GM04503 (cell line): Measurements from ENCODE around the gene NR6A1.

Source experiments
- DNase-seq: peaks from one replicate; pipeline ENCODE4 v3.0.0-alpha.2; 2012; ENCODE audit warnings: low read depth

Gene NR6A1

GRCh38 chr9:124686918-124687317 is 84.2 kb downstream of the NR6A1 start:
- DNase-seq = no peak

- DNase-seq = no peak
Measured at GRCh38 chr9:124685217-124685616, 85.9 kb downstream of the NR6A1 start.

GRCh38 chr9:124684169-124684568 is 86.9 kb downstream of the NR6A1 start:
- DNase-seq = no peak

- DNase-seq = no peak
Measured at GRCh38 chr9:124683043-124683442, 88.1 kb downstream of the NR6A1 start.

GRCh38 chr9:124680714-124681390 is 90.3 kb downstream of the NR6A1 start:
- DNase-seq = no peak

GRCh38 chr9:124680049-124680448 is 91.1 kb downstream of the NR6A1 start:
- DNase-seq = no peak

GRCh38 chr9:124676159-124676551 is 95.0 kb downstream of the NR6A1 start:
- DNase-seq = no peak

GRCh38 chr9:124675261-124676158 is 95.6 kb downstream of the NR6A1 start:
- no peak for DNase-seq

- no peak for DNase-seq
Measured at GRCh38 chr9:124674651-124675050, 96.5 kb downstream of the NR6A1 start.

- DNase-seq = no peak
Measured at GRCh38 chr9:124673063-124673462, 98.0 kb downstream of the NR6A1 start.

- no peak for DNase-seq
Measured at GRCh38 chr9:124671861-124672260, 99.2 kb downstream of the NR6A1 start.

GRCh38 chr9:124666642-124667041 is 104.5 kb downstream of the NR6A1 start:
- DNase-seq = no peak

- DNase-seq = peak; percentile 30
Measured at GRCh38 chr9:124665391-124666058, 105.6 kb downstream of the NR6A1 start.

- DNase-seq = no peak
Measured at GRCh38 chr9:124664143-124664542, 107.0 kb downstream of the NR6A1 start.

- DNase-seq = no peak
Measured at GRCh38 chr9:124663046-124663961, 107.8 kb downstream of the NR6A1 start.

GRCh38 chr9:124662561-124662960 is 108.5 kb downstream of the NR6A1 start:
- DNase-seq = no peak

- no peak for DNase-seq
Measured at GRCh38 chr9:124661271-124661670, 109.8 kb downstream of the NR6A1 start.

- DNase-seq = no peak
Measured at GRCh38 chr9:124660341-124660801, 110.7 kb downstream of the NR6A1 start.

- peak; percentile 95 for DNase-seq
Measured at GRCh38 chr9:124659099-124659659, 111.9 kb downstream of the NR6A1 start.

GRCh38 chr9:124658165-124659017 is 112.7 kb downstream of the NR6A1 start:
- DNase-seq = peak; percentile 81
